HG03175 (cell line): ENCODE data around the gene PMVK.

Experiments used
- ATAC-seq: cut with Tn5 transposase; IDR thresholded peaks from one replicate; pipeline ENCODE4 v1.9.1; 2021; ENCODE audit warnings: mild to moderate bottlenecking, moderate library complexity; ENCODE audit not compliant: unreplicated experiment

PMVK gene

GRCh38 chr1:154883919-154884868 lies 52.3 kb downstream of the PMVK start:
- ATAC-seq, result no peak

DNA sequence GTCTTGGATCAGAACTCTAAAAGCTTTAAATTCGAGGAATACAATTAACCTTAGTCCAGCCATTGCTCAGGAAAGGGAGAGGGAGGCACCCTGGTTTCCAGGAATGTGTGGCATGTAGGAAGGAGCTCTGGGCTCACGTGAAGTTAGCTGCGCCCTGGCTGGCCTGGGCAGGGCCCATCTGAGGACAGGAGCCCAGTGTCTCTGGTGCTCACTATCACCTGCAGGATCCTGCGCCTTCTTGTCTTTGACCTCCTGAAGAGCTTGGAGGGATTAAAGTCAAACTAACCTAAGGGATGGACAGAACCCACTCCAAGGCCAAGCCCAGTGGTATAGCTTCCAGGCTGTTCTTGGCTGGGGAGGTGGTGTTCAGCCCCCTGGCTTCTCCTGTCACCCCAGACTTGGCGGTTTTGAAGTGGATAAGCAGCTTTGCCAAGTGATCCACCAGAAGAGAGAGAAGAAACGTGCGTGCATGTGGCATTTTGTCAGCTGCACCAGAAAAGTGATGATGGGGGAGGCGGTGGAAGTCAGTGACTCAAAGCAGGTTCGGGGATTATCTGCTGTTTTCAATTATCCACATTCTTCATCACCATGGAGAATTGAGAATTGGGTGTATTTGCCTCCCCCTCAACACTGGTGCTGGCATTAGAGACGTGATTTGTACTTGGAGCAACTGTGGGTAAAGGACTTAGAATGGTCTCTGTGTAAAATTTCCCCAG lies 54.5 kb downstream of the PMVK start:
- no peak for ATAC-seq

DNA sequence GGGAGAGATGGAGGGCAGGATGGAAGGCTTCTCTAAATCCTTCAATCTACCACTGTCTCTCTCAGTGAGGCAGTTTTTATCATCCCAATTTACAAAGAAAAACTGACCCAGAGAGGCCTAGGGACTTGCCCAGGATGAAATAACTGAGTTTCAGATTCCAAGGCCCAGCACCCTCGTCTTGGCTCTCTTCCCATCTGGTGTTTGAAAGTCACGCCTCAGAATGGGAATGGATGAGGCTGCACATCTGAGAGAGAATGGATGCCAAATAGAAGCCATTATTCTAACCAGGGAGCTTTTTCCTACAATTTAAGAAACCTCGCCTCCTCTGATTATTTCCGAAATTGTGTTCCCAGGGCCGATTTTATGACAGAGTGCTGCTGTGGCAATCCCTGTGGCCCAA lies 55.8 kb downstream of the PMVK start:
- ATAC-seq, result no peak

DNA sequence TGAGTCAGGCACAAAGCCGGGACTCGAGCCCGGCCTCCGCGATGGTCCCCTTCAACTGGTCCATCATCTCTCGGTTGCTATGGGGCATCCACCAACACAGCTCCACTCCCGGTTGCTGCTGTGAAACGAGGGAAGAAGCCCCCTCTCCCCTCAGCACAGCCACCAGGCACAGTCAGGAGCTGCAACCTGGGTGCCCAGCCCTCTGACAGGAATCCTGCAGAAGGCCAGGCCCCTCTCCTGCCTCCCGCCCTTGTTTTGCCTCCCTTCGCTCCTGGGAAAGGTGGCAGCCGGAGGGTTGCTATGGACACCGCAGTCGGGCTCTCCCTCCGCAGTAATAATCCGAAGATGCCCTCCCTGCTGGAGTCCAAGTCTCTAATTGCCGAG lies 57.5 kb downstream of the PMVK start:
- ATAC-seq, result no peak

DNA sequence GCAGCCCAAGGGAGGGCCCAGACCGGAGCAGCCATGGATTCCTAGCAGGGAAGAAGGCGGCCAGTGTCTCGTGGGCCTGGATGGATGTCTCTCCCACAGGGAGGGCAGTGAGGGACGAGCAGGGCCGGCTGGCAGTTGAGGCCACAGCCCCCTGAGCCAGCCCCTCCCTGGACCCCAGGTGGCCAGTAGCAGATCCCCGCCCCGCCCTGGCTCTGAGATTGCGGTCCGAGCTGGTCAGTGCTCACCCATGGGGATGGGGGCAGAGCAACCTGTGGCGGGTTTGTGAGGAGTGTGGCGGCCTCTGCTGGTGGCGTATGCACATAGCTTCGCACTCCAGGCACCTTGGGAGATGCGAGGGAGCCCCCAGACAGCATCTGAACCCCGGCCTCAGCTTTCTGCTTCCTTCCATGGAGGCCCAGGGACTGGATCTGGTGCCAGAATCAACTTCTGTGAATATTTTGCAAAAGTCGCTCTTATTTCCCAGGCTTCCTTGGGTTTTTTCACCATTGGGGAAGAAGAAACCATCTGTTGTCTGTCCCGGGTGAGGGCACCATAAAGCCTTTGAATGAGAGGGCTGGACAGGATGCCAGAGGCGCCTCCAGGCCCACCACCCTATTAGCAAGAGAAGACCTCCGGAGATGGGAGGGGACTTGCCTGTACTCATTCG lies 58.0 kb downstream of the PMVK start:
- ATAC-seq, result peak; percentile 69

DNA sequence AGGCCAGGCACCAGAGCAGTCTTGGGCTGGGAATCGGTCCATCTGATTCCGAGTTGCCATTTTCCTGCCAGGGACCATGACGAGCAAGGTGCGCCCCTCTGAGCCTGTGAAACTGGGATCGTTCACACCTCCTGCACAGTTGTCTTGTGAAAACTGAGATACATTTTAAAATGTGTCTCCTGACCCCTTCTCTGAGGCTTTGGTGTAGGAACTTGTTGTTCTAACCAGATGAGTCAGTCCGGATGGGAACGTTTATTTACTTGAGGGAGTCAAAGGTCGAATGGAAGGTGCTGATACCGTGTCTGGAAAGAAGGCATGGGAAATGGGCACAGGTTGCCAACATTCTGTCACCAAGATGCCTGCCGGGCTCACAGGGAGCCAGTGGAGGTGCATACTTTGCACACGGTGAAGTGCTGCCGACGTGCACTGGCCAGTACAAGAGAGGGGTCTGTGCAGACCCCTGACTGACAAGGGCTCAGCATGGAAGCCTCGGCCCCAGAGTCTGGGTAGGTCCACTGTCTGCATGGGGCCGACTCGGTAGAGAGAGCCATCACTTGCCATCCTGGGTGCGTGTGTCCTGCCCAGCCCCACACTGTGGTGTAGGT lies 59.0 kb downstream of the PMVK start:
- ATAC-seq, result no peak

GRCh38 chr1:154876842-154877369 lies 59.6 kb downstream of the PMVK start:
- ATAC-seq, result no peak
